Ovary (tissue), 3 donors: Measurements from ENCODE around the gene RAB4A.

Experiments used
- CTCF ChIP-seq, 3 donors: fragments of 450-650 bp in 2 of 3; fragments of 200-600 bp in 1 of 3; IDR thresholded peaks; one replicate each; pipeline versions ENCODE4 v1.5.1 to v1.8.0; 2016 to 2022; ENCODE audit warnings: antibody characterized with exemption in 3 of 3, mild to moderate bottlenecking in 1 of 3
- POLR2A ChIP-seq: fragments of 450-650 bp; IDR thresholded peaks from one replicate; pipeline ENCODE4 v1.6.1; 2017; ENCODE audit warnings: antibody characterized with exemption, mild to moderate bottlenecking, moderate library complexity
- donor health status: DM: no; HTN: no; CAD: no.

- TF ChIP-seq POLR2A = no peak
- no peak for TF ChIP-seq CTCF (IDR thresholded peaks at IDR 0.05)
These were observed 39.8 kb upstream of the RAB4A start for GRCh38 chr1:229230893-229231753.
